ENCODE measurements around the gene ARHGAP1. TPM values are rescaled to one million over a fixed set of nuclear protein-coding genes. Genes with fewer than 3 reads are reported as not detected.

The ARHGAP1 gene
- 43.6 to 62.6 TPM (median 55.2 TPM) in 5 replicates for total RNA-seq (2022; extraction: Qiagen RNA extraction; ENCODE audit: low read depth)

DNA sequence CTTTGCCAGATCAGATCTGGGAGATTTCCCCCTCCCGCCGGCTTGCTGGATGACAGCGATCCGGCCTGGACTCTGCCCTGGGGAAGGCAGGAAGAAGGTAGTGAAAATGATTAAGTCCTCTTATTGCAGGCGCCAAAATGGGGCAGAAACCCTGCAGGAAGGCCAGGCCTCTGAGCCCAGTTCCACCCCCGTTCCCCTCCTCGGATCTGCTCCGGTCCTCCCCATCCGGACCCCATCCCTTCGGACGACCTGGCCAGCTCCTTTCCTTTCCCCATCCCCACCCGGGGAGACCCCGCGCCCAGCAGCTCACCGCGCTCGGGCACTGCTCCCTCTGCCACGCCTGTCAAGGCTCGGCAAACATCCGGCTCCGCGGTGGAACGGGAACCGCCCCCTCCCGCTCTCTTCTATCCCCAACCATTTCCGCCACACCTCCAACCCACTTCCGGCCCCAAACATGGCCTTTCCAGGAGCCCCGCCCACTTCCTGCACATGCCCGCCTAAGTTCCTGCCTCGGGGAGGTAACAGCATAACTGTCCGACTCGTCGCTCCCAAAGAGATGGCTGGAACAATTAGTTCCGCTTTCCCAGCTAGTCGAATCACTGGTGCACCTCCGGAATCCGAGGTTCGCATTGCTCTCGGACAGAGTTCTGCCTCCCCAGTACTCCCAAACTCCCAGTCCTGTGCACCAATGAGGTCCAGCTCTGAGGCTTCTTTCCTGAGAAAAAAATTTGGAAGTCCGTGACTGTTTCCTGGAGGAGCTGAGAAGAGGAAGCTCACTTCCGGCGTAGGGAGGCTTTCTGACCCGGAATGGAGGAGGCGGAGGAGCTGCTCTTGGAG is at the start of gene ARHGAP1, which contains the start of gene ZNF408:
Gene ARHGAP1, minus strand, starts transcription at position 379 of the 837 bp plus-strand sequence. CDS start 4,512 bp downstream, outside the sequence.
Gene ZNF408, plus strand, starts transcription at position 791 of the 837 bp plus-strand sequence. Its CDS starts 17 bp downstream, at position 808.

DNA sequence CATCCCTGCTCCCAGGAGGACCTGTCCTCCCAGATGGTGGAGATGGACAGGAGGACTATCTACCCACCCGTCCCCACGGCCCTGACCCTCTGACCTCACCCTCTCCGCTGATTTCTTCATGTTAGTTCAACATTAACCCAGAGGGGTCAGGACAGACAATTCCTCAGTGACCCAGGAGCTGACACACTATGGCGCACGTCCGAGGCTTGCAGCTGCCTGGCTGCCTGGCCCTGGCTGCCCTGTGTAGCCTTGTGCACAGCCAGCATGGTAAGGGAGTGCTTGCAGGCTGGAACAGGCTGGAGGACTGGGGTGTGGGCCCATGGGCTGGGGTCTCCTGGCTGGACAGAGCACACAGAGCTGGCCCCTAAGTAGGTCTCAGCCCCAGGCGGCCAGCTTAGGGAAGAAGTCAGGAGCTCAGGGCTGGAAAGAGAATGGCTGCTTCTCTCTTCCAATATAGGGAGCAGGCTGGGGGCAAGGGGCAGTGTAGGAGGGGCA is 18.7 kb upstream of the ARHGAP1 start, which contains the start of gene F2:
Gene F2, plus strand, starts transcription at position 166 of the 495 bp plus-strand sequence. Its CDS starts 23 bp downstream, at position 189.

Other genes with a start within 250 kb of the ARHGAP1 start
- 10.5 to 21.1 TPM (median 14.5 TPM) in 5 replicates for gene AMBRA1, start 106.6 kb downstream of the ARHGAP1 start, total RNA-seq (2022; extraction: Qiagen RNA extraction; ENCODE audit: low read depth)
- 5.0 to 5.9 TPM (median 5.5 TPM) in 5 replicates for gene HARBI1, start 83.4 kb downstream of the ARHGAP1 start, total RNA-seq (2022; extraction: Qiagen RNA extraction; ENCODE audit: low read depth)
- gene ATG13, start 83.1 kb downstream of the ARHGAP1 start, total RNA-seq (2022; extraction: Qiagen RNA extraction; ENCODE audit: low read depth), result 38.3 to 59.5 TPM (median 55.5 TPM) in 5 replicates
- 16.2 to 18.3 TPM (median 16.9 TPM) in 5 replicates for gene ZNF408, start 412 bp upstream of the ARHGAP1 start, total RNA-seq (2022; extraction: Qiagen RNA extraction; ENCODE audit: low read depth)
- gene F2, start 18.6 kb upstream of the ARHGAP1 start, total RNA-seq (2022; extraction: Qiagen RNA extraction; ENCODE audit: low read depth), result 2.0 to 3.0 TPM (median 2.4 TPM) in 5 replicates
- gene CKAP5, start 145.7 kb upstream of the ARHGAP1 start, total RNA-seq (2022; extraction: Qiagen RNA extraction; ENCODE audit: low read depth), result 65.8 to 80.7 TPM (median 72.9 TPM) in 5 replicates
- gene LRP4, start 217.9 kb upstream of the ARHGAP1 start, total RNA-seq (2022; extraction: Qiagen RNA extraction; ENCODE audit: low read depth), result 6.0 to 8.5 TPM (median 7.6 TPM) in 5 replicates
- gene CSTPP1, start 236.1 kb upstream of the ARHGAP1 start, total RNA-seq (2022; extraction: Qiagen RNA extraction; ENCODE audit: low read depth), result 27.5 to 33.1 TPM (median 29.7 TPM) in 5 replicates

Measured in A549 treated with ZK216348 at 1 μM for 4 hours (cell line).